Neural progenitor cell (in vitro differentiated cells): Measurements from ENCODE around the gene FOXN3.

Experiments used
- EZH2 ChIP-seq: fragments of 200-600 bp; sonication (generic); IDR thresholded peaks from 2 replicates; pipeline ENCODE4 v1.6.1; 2017; ENCODE audit warnings: antibody characterized with exemption, mild to moderate bottlenecking, moderate library complexity
- TF ChIP-seq, protein P1 (sequence below): fragments of 200-600 bp; sonication (generic); IDR thresholded peaks from 2 replicates; pipeline ENCODE4 v1.5.1; 2017; ENCODE audit warnings: antibody characterized with exemption, mild to moderate bottlenecking

DNA sequence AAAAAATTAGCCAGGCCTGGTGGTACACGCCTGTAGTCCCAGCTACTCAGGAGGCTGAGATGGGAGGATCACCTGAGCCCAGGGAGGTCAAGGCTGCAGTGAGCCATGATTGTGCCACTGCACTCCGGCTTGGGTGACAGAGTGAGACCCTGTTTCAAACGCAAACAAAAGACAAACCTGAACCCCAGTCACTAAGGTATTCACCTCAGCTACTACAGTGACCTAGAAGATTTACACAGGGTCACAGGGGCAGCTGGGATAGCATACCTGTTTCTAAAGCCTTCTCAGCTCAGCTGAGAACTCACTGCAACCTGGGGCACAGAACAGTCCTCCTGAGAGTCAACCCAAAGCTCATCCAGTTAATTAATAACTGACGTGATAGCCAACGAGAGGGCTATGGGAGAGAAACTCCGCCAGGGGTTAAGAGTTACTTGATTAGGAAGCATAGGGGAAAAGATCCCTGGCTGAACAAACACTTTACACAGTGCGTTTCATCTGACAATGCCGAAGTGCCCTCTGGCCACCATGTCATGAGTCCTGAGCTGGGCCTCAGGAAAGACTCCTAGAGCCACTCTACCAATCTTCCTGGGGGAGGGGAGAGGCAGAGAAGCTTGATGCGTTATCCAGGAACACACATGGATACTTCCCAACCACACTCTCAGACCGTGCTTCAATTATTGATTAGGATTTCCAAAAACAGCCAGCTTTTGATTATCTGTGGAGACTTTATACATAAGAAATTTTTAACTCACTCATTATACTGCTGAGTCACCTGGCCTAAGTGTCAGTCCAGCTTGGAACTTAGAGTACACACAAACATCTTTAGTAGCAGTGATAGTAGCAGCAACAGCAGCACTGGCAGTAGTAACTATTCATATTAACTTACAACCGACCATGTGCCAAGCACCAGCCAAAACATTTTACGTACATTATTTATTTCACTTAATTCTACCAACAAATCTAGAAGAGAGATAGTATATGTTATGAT is 48.2 kb downstream of the FOXN3 start:
- TF ChIP-seq, protein P1, sequence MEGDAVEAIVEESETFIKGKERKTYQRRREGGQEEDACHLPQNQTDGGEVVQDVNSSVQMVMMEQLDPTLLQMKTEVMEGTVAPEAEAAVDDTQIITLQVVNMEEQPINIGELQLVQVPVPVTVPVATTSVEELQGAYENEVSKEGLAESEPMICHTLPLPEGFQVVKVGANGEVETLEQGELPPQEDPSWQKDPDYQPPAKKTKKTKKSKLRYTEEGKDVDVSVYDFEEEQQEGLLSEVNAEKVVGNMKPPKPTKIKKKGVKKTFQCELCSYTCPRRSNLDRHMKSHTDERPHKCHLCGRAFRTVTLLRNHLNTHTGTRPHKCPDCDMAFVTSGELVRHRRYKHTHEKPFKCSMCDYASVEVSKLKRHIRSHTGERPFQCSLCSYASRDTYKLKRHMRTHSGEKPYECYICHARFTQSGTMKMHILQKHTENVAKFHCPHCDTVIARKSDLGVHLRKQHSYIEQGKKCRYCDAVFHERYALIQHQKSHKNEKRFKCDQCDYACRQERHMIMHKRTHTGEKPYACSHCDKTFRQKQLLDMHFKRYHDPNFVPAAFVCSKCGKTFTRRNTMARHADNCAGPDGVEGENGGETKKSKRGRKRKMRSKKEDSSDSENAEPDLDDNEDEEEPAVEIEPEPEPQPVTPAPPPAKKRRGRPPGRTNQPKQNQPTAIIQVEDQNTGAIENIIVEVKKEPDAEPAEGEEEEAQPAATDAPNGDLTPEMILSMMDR: no peak
- no peak for TF ChIP-seq EZH2
